HG03196 (cell line): ENCODE measurements around the gene MAN2B1.
"Not testable (repeated sequence)": the region's sequence is repeated elsewhere in the genome, so short reads cannot be mapped to it uniquely, and the experiment has no call there.

ENCODE experiments used
- ATAC-seq: cut with Tn5 transposase; IDR thresholded peaks from one replicate; pipeline ENCODE4 v1.9.1; 2021; ENCODE audit not compliant: unreplicated experiment

Gene MAN2B1

GRCh38 chr19:12623361-12624031 is 43.0 kb downstream of the MAN2B1 start:
- no peak for ATAC-seq

- not testable (repeated sequence) for ATAC-seq
These were observed 45.1 kb downstream of the MAN2B1 start for GRCh38 chr19:12621253-12622024.

DNA sequence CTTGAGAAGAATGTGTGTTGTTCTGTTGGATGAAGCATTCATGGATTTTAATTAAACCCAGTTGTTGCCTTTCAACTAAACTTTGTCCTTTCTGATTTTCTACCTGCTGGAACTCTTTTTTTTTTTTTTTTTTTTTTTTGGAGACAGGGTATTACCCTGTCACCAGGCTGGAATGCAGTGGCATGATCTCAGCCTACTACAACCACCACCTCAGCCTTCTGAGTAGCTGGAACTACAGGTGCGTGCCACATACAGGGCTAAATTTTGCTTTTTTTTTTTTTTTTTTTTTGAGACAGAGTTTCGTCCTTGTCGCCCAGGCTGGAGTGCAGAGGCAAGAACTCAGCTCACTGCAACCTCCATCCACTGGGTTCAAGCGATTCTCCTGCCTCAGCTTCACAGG is 48.9 kb downstream of the MAN2B1 start:
- no peak for ATAC-seq

DNA sequence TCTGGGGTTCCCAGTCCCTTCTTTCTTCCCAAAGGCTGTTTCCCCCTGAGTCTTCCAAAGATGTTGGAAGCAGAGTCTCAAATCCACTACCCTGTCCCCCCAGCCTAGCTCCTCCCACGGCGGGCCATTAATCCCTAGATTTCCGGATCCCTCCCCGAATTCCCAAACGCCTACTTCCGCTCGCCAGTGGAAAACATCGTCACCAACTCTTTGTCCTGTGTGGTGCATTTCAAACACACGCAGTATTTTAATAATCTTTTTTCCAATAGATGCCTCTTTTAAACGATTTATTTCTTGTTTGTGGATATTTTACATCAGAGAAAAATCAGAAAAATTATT is 55.2 kb downstream of the MAN2B1 start:
- ATAC-seq = no peak

GRCh38 chr19:12610540-12611360 is 55.8 kb downstream of the MAN2B1 start, which contains the start of the genes ZNF490 and ZNF791:
Gene ZNF490 (minus strand): TSS chr19:12610813. CDS start chr19:12610680, 133 bp downstream.
Gene ZNF791 (plus strand): TSS chr19:12610920. CDS start chr19:12611080, 160 bp downstream.
- peak; percentile 63 for ATAC-seq

DNA sequence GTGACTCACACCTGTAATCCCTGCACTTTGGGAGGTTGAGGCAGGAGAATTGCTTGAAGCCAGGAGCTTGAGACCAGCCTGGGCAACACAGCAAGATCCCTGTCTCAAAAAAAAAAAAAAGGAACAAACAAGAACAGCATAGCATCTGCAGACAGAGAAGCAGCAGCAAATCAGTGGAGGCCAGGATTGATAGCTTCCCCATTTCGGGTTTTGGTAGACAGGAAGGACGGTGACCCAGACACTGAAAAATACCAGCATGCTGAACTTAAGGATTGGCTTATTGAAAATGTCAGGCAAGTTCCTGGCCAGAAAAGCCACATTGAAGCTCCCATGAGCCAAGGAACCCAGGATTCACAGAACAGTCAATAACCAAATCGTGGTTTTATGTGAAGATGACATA is 58.9 kb downstream of the MAN2B1 start:
- ATAC-seq = no peak

GRCh38 chr19:12606796-12607195 is 59.7 kb downstream of the MAN2B1 start:
- ATAC-seq = no peak

GRCh38 chr19:12603714-12604113 is 62.8 kb downstream of the MAN2B1 start:
- ATAC-seq = no peak

- ATAC-seq = no peak
These were observed 68.9 kb downstream of the MAN2B1 start for GRCh38 chr19:12597594-12597993.

GRCh38 chr19:12596927-12597548 is 69.5 kb downstream of the MAN2B1 start:
- ATAC-seq = no peak
